NCI-H1048 (cell line): Measurements from ENCODE around the gene ACCS.

Experiments
- DNase-seq: peaks from one replicate; lab custom pipeline; 2025; lab: John Stamatoyannopoulos, UW

ACCS gene, protein sequence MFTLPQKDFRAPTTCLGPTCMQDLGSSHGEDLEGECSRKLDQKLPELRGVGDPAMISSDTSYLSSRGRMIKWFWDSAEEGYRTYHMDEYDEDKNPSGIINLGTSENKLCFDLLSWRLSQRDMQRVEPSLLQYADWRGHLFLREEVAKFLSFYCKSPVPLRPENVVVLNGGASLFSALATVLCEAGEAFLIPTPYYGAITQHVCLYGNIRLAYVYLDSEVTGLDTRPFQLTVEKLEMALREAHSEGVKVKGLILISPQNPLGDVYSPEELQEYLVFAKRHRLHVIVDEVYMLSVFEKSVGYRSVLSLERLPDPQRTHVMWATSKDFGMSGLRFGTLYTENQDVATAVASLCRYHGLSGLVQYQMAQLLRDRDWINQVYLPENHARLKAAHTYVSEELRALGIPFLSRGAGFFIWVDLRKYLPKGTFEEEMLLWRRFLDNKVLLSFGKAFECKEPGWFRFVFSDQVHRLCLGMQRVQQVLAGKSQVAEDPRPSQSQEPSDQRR

DNA sequence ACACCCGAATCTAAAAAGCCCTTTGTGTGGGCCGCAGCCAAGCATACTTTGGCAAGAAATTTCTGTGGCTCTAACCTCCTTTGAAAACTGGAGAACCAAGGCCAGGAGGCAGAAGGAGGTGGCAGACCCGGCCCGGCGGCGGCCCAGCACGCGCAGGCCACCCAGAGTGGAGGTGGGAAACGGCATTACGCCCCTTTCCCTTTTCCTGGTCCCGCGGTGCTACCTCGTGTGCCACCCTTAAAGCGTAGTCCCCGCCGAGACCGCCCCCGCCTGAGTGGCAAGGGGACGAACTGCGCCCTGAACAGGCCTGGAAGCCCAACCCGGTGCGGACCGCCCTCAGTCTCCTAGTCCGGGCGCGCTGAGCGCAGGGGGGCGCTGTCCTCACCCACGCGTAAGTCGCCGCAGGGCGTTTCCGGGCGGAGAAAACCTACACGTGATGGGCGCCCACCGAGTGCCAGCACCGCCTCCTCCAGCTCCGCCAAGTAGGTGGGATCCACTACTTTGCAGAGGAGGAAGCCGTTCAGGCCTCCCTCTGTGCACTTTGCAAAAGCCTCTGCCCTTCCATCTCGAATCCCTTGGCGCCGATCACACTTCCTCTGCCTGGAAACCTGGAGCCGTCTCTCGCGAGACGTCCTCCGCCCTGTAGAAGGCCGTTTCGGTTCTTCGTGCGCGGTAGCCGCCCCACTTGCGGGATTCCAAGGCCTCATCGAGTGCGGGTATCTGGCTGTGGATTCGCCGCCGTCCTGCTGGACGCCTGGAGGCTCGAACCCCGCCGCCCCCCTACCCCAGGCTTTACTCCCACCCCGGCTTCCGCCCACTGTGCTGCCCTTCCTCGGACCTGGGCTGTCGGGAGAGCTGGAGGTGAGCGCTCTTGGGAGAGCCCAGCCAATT, at the start of gene ACCS:
TSS of gene ACCS (plus strand) at position 430 of the 891 bp plus-strand sequence. CDS start 1,358 bp downstream, outside the sequence.
- no peak for DNase-seq

DNA sequence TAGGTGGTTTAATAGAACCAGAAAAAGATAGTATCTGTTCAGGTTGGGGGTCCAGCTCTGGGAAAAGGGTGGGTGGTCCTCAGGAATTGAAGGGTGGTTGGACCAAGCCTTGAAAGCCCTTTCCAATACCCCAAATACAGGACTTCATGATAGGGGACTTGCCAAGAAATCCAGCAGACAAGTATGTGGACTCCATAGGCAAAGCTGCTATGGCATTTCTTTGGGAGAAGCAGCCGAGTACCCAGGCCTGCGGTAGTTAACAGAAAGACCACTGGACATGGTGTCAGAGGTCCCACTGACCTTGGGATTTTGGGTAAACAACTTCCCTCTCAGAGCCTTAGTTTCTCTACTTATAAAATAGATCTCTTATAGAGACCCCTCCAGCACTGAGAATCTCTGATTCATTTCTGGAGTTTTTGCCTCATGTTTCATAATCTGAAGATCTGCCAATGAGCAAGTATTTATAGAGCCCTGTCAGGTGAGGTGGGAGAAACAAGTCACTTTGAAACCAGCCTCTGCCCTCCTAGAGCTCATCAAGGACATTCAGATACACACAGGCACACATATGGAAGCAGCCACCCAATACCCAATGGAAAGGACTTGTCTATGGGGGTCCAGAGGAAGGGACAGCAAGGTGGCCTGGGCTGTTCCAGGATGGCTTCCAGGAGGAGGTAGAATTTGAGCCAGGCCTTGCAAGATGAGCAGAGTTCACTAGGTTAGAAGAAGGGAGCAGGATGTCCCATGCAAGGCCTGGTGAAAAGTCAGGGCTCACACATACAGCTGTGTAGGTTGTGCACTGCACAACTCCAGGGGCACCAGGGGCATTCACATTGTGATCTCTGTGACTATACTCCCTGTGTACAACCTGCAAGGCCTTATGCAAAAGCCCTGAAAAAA, 49.3 kb upstream of the ACCS start:
- DNase-seq: no peak

DNA sequence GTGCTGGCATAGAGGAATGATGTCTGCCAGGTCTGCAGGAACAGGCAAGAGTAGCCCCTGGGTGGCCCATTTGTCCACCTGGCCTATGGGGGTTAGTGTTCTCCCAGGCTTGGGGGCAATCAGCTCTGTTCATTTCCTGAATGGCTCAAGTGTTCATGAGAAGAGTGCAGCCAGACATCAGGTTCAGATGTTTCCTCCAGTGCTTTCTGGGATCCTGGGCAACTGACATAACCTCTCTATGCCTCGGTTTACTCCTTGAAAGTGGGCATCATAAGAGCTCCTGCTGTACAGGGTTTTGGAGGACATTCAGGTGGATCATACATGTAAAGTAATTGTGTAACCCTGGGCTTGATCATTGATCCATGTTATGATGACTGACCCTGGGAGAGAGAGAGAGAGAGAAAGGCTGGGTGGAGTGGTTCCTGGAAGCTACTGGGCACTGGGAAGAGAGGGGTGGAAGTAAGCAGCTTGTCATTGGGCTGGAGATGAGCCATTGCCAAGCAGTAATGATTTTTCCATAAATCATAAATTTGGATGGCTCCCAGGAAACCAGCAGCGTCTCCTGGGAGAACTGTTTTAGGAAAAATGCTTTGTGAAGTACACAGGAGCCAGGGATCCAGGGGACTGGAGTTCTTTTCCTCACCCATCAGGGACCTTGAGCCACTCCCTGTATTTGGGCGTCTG, 48.5 kb upstream of the ACCS start:
- no peak for DNase-seq

DNA sequence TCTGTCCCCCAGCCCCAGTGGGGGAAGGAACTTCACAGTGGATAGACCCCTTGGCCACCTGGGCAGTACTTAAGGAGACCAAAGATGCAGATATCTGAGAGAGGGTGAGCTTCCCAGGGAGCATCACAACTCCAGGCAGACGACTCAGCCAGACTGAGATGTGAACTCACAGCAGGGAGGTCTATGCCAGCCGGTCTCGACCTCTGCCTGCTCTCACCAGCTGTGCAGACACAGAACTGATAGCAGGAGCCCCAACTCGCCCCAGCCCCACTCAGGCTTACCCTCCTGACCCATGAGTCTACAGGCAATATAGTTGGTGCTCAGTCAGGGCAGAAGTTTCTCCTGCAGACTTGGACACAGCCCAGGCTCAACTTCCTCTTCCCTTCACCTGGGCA, 47.9 kb upstream of the ACCS start:
- DNase-seq: no peak

DNA sequence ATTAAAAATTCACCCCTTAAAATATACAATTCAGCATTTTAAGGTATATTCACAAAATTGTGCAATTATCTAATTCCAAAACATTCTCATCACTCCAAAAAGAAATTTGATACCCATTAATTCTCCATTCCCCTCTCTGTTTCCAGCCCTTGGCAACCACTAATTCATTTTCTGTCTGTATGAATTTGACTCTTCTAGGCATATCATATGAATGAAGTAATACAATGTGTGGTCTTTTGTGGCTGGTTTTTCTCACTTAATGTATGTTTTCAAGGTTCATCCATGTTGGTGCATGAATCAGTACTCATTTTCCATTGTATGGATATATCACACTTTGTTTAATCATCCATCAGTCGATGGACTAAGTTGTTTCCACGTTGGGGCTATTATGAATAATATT, 47.2 kb upstream of the ACCS start:
- no peak for DNase-seq

DNA sequence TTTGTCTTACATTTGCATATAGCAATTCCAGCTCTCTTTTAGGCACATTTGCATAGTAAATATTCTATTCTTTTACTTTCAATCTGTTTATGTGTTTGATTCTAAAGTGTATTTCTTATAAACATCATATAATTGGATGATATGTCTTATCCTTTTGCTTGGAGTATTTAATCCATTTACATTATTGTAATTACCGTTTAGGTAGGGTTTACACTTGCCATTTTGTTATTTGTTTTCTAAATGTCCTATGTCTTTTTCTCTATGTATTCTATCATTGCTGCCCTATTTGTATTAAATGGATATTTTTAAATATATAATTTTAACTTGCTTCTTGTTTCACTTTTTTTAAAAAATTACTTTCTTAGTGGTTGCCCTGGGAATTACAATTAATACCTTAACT, 41.1 kb upstream of the ACCS start:
- no peak for DNase-seq

DNA sequence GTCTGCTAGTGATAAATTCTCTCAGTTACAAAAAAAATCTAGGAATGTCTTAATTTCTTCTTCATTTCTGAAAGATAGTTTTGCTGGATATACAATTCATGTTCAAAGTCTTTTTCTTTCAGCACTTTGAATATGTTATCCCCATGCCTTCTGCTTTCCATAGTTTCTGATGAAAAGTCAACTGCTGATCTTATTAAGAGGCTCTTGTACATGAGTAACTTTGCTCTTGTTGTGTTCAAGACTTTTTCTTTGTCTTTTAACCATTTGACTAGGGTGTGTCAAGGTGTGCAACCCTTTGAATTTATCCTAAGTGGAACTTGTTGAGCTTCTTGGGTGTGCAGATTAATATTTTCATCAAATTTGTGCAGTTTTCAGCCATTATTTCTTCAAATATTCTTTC, 40.3 kb upstream of the ACCS start:
- no peak for DNase-seq

DNA sequence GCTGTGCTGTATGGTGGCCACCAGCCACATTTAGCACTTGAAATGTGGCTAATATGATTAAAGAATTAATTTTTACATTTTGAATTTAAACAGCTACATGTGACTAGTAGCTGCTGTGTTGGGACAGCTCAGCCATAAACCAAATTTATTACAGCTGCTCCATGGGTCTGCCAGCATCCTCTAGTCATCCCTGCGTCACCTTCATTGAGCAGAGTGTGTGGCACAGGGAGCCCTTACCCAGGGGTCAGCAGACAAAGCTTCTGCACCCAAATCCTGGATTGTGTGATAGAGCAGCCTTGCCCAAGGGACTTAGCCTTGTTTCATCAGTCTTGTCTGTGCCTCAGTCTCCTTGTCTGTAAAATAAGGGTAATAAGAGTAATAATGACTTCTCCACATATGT, 37.7 kb upstream of the ACCS start:
- no peak for DNase-seq

DNA sequence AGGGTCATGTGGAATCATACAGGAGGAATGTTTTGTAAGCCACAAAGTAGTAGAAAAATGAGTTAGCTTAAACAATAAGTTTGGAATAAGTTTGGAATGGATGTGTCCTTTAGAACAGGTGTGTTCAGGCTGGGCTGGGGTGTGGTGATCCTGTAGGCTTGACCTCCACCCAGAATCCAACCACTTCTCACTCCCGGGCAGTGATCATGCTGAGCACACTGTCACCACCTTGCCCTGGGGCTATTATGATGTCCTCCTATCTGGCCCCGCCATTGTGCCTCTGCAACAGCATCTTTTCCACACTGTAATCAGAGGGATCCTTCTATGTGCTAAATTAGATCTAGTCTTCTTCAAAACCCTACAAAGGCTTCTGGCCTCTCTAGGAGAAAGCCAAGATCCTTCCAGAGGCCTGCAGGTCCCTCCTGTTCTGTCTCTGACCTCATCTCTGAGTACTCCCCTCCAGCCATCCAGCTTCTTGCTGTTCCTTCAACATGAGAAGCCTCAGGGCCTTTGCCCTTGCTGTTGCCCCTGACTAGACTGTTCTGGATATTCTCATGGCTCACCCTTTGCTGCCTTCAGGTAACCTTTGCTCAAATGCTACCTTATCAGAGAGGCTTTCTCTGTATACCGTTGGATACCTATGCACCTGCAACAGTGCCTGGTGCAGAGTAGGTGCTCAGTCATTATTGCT, 37.1 kb upstream of the ACCS start:
- no peak for DNase-seq

DNA sequence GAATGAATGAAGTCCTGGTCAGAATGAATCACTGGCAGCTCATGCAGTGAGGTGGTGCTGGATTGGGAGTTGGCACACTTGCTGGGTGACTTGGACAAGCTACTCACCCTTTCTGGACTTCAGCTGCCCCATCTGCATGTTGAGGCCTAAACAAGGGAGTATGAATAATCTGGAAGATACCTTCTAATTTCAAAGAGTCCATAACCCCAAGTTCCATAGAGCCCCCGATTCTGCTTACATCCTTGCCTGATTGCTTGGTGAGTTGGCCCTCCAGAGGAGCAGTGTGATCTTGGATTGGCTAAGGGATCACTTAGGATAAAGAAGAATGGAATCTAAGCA, 36.6 kb upstream of the ACCS start:
- DNase-seq: no peak

DNA sequence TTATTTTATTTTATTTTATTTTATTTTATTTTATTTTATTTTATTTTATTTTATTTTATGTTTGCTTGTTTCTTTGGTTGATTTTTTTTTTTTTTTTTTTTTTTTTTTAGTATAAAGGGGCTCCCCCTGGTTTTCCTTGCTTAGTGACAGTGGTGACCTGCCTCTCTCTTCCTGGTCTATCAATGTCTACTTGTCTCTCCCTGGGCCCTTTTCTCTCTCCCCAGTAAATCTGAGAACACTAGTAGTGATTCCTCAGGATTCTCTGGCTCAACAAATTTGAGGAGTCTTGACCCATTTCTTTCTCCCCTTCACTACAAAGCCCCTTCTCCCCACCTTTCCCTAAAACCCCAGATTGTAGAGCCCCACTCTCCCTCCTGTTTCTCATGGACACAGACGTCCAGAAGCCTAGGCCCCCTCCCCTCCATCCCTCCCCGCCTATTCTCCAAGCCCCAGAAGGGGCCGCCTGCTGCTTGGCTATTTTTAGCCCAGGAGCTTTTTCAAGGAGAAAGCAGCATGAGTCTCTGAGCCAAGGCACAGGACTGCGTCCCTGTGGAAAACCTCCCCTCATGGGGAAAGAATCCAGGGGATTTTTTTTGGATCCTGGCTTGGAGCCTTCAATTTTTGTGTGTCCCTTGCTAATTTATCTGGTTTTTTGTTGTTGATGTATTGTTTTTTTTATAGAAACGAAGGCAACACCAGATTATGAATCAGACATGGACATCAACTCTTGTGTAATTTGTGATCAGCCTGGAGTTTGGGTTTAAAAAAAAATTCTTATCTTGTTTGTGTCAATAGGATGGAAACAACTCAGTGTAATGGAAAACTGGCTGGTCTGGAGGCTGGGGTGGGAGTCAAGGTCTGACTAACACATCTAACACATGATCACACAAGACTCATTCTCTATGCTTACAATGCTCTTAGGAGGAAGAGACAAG, 35.8 kb upstream of the ACCS start:
- DNase-seq: no peak

DNA sequence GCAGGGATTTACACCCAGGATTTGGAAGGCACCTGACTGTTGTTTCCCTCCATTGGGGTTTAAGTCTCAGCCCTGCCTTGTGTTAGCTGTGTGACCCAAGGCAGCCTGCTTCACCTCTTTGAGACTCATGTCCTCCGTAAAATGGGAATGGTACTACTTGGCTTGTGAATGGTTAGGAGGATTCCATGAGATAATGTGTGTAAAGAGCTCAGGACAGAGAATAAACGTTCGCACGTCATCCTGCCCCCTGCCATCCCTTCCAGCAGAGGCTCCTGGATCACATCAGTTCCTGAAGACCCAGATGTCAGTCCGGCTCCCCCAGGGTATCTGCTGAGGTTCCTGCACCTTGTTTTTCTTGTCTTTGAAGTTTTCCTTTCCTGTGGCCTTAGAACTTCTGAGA, 35.1 kb upstream of the ACCS start:
- DNase-seq: no peak

DNA sequence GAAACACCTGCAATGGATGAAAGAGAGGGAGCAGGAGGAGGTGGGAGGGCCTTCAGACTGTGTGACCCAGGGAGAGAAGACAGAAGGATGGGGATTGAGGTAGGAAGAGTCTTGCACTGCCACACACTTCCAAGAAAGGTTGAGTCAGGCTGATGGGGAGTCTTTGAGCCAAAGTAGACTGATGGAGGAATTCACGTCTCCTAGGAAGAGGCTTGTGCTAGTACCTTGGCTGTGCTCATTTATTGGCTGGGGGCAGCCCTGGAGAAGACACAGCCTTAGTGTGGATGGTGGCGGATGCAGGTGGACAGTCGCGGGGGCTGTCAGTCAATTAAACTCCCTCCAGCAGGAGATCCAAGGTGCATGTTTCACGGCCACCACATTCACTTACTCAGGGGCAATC, 34.5 kb upstream of the ACCS start:
- no peak for DNase-seq

DNA sequence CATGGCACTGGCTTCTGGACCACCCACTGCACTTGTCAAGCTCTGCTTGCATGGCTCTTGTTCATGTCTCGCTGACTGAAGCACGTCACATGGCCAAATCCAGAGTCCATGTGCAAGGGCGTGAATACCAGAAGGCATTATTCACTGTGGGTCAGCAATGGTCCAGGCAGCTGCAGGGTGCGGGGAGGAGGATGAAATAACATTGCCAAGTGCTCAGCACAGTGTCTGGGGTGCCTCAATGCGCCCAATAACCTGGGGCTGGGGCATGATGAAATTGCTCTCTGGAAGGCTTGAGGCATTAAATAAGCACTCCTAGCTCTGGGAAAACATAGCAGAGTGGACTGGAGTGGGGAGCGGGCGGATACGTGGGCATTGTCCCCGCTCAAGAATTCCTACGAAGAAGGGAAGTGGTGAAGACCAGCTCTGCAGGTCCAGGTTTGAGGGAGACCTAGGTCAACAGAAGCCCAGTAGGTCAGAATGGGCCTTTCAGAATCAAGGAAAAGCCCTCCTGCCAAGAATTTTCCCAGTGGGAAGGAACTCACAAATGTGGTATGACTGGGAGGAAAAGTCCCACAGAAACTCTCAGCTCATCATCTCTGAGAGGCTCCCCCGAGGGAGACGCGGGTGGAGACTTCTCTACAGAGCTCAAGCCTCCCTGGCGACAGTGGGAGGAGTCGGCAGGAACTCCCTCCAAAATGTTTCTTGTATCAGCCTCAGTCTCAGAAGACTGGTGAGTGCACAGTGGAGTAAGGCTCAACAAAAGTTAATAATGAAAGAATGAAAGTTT, 33.6 kb upstream of the ACCS start:
- no peak for DNase-seq

DNA sequence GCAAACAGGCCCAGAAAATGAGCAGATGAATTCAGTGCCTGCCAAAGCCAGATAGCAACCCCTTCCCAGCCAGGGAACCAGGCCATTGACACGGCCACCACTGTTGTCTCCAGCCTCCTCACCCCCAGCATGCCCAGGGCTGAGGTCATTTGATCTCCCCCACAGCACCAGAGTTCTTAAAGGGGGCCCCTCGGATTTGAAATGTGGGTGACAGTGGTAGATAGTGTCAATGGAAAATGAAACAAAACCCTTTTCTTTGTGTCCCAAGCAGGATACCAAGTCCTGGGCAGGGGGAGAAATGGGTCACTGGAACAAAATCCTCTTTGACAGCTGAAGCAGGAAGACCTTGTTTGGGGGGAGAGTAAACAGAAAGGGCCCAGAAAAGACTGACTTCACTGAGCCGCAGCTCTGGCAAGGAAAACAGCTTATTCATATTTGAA, 32.6 kb upstream of the ACCS start:
- no peak for DNase-seq

DNA sequence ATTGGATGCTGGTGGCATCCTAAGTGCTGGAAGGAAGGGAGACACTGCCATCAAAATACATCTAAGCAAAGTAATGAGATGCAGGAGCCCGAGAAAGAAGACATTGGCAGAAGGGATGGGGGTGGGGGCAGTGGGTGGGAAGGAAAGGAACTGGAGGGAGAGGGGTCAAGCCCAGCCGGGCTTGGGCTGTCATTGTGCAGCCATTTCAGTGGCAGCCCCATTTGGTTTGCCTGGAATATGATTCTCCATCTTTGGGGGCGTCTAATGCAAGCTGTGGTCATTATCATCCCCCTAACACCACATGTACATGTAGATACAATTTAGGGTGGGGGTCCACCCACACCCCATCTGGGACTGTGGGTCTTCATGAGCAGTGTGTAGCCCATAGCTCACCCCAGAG, 32.2 kb upstream of the ACCS start:
- DNase-seq: no peak

DNA sequence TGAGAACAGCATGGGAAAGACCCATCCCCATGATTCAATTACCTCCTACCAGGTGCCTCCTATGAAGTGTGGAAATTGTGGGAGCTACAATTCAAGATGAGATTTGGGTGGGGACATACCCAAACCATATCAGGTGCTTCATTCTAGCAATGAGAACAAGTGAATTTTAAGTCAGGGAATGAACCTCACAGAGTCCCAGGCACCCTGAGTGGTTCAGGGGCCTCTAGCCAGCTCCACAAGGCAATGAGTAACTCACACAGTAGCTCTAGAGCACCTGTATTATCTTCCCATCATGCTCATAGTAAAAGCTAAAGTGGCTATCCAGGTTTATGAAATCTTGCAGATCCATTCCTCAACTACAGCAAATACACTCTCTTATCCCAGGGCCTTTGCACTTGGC, 31.4 kb upstream of the ACCS start:
- DNase-seq: no peak

DNA sequence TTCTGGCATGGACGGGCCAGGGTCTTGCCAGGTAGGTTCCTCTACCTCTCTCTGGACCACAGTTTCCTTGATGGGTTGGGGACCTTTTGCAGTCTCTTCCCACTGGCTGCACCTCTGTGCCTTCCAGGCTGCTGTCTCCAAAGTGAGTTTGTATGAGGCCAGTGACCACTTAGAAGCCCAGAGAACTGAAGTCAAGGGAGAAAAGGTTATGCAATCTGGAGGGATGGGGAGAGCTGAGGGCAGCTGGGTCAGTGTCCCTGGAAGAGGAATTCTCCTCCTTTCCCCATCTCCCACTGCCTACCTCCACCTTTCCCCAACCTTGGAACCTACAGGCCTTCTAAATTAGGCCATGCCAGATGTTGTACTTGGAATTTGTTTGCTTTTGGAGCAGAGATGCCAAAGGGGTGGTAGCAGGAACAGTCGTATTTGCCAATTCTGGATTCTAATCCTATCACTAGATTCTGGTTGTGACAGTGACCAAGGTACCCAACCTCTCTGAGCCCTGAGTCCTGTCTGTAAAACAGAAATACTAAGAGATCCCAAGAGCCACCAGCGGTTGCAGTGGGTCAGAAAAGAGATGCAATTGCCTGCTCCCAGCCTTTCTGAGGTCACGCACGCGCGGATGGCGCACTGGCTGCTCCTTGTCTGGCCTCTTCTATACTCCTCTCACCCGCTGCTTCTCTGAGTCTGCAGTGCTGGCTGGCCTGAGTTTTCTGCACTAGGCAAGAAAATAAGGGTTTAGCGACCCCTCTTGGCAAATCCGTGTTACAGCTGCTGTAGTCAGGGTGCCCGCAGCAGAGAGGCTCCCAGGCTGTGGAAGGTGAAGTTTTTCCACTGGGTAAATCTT, 29.0 kb upstream of the ACCS start:
- DNase-seq: peak; percentile 48
